PC-3 (cell line): Measurements from ENCODE around the gene KLHL1.

Experiments used
- CTCF ChIP-seq: fragments of 300-600 bp; sonication (generic); conservative IDR thresholded peaks from 2 replicates; pipeline ENCODE4 v1.5.1; 2017; ENCODE audit warnings: antibody characterized with exemption, low read depth, mild to moderate bottlenecking, low read length
- EZH2 ChIP-seq: fragments of 300-600 bp; sonication (generic); IDR thresholded peaks from one replicate; pipeline ENCODE4 v1.6.1; 2017; ENCODE audit warnings: antibody characterized with exemption, mild to moderate bottlenecking, low read length; ENCODE audit not compliant: unreplicated experiment
- EZH2phosphoT487 ChIP-seq: fragments of 300-600 bp; sonication (generic); IDR thresholded peaks from 2 replicates; pipeline ENCODE4 v1.6.1; 2018; ENCODE audit warnings: mild to moderate bottlenecking, antibody characterized with exemption, low read length, borderline replicate concordance

GRCh38 chr13:69776937-69777336, 331.3 kb downstream of the KLHL1 start:
- TF ChIP-seq CTCF, result no peak
- no peak for TF ChIP-seq EZH2phosphoT487
- no peak for TF ChIP-seq EZH2
